ENCODE data around the gene TOMM5.

DNA sequence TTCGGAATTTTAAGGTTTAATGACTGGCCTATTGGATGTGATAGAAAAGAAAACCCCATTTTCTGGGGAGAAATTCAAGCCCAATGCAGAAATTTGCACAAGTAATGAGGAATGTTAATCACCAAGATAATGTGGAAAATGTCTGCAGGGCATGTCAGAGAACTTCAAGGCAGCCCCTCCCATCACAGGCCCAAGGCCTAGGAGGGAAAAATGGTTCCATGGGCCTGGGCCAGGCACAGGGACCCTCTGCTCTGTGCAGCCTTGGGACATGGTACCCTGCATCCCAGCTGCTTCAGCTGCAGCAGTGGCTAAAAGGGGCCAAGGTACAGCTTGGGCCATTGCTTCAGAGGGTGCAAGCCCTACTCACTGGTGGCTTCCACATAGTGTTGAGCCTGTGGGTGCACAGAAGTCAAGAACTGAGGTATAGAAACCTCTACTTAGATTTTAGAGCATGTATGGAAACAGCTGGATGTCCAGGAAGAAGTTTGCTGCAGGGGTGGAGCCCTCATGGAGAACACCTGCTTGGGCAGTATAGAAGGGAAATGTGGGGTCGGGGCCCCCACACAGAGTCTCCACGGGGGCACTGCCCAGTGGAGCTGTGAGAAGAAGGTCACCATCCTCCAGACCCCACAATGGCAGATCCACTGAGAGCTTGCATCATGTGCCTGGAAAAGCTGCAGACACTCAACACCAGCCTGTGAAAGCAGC is 28.4 kb downstream of the TOMM5 start:
- TF ChIP-seq, protein P1, sequence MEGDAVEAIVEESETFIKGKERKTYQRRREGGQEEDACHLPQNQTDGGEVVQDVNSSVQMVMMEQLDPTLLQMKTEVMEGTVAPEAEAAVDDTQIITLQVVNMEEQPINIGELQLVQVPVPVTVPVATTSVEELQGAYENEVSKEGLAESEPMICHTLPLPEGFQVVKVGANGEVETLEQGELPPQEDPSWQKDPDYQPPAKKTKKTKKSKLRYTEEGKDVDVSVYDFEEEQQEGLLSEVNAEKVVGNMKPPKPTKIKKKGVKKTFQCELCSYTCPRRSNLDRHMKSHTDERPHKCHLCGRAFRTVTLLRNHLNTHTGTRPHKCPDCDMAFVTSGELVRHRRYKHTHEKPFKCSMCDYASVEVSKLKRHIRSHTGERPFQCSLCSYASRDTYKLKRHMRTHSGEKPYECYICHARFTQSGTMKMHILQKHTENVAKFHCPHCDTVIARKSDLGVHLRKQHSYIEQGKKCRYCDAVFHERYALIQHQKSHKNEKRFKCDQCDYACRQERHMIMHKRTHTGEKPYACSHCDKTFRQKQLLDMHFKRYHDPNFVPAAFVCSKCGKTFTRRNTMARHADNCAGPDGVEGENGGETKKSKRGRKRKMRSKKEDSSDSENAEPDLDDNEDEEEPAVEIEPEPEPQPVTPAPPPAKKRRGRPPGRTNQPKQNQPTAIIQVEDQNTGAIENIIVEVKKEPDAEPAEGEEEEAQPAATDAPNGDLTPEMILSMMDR (IDR thresholded peaks at IDR 0.05): no peak
- no peak for TF ChIP-seq POLR2A (IDR thresholded peaks at IDR 0.05)
